HFFc6 (cell line): ENCODE data around the gene TENT4B. TPM values are rescaled to one million over a fixed set of nuclear protein-coding genes. Genes with fewer than 3 reads are reported as not detected.

Experiments
- DNase-seq: peaks from one replicate; pipeline ENCODE4 v3.0.0-alpha.2; 2018
- H3K27ac Mint-ChIP-seq: 2 replicates; pipeline ENCODE4 v1.8.0; 2020; ENCODE audit warnings: mild to moderate bottlenecking, mixed read lengths
- H3K27me3 Mint-ChIP-seq: 2 replicates; pipeline ENCODE4 v1.8.0; 2021; ENCODE audit warnings: mild to moderate bottlenecking, moderate library complexity, mixed read lengths; ENCODE audit not compliant: insufficient read depth
- H3K36me3 Mint-ChIP-seq: 2 replicates; pipeline ENCODE4 v1.8.0; 2021; ENCODE audit warnings: low read depth, mixed read lengths
- H3K4me1 Mint-ChIP-seq: 2 replicates; pipeline ENCODE4 v1.8.0; 2020; ENCODE audit warnings: low read depth, mixed read lengths
- H3K4me3 Mint-ChIP-seq: 2 replicates; pipeline ENCODE4 v1.8.0; 2020; ENCODE audit warnings: mild to moderate bottlenecking, moderate library complexity, mixed read lengths
- H3K9me3 Mint-ChIP-seq: 2 replicates; pipeline ENCODE4 v1.8.0; 2020; ENCODE audit warnings: mild to moderate bottlenecking, mixed read lengths
- CTCF ChIP-seq: fragments of 200-600 bp; sonication (generic); IDR thresholded peaks from 2 replicates; pipeline ENCODE4 v1.5.0; 2021; ENCODE audit warnings: antibody characterized with exemption, mild to moderate bottlenecking
- total RNA-seq, 6 experiments: library from RNA; stranded (reverse); fragmentation: NEBNext Ultra II Directional; extraction: Animal tissue kit (Norgen Biotek cat#: 25700); gene quantifications; 2 replicates in 1 of 6; 3 replicates in 5 of 6; pipeline ENCODE4 v1.2.3, GENCODE V29; 2021

Gene TENT4B
- total RNA-seq, 6 experiments from 2014 or later: 19.4 to 23.0 (median 21.6) TPM

GRCh38 chr16:50224286-50224685 lies 71.2 kb downstream of the TENT4B start:
- DNase-seq: no peak
- Mint-ChIP-seq H3K36me3 (peaks cover 25% of the 10 kb centered on the region), H3K27me3 (no peaks in the 10 kb centered on the region; the same call in 1 of the 2 replicates), H3K9me3 (no peaks in the 10 kb centered on the region), H3K4me3 (no peak overlapping the region), H3K4me1 (peaks cover 19% of the 10 kb centered on the region), H3K27ac (peak overlapping the region; percentile 45)
- TF ChIP-seq CTCF: no peak

GRCh38 chr16:50227120-50227519 lies 74.0 kb downstream of the TENT4B start:
- Mint-ChIP-seq H3K9me3 (no peaks in the 10 kb centered on the region), H3K4me1 (peaks cover 22% of the 10 kb centered on the region), H3K27me3 (no peaks in the 10 kb centered on the region; the same call in 1 of the 2 replicates), H3K27ac (no peak overlapping the region; the same call in 1 of the 2 replicates), H3K36me3 (peaks cover 28% of the 10 kb centered on the region), H3K4me3 (no peak overlapping the region)
- no peak for TF ChIP-seq CTCF
- no peak for DNase-seq

- H3K4me1 Mint-ChIP-seq: peaks cover 28% of the 10 kb centered on the region
- DNase-seq: no peak
- H3K27ac Mint-ChIP-seq: no peak overlapping the region
- H3K9me3 Mint-ChIP-seq: no peaks in the 10 kb centered on the region
- no peak for TF ChIP-seq CTCF
- H3K27me3 Mint-ChIP-seq: no peaks in the 10 kb centered on the region; the same call in 1 of the 2 replicates
- no peak overlapping the region for H3K4me3 Mint-ChIP-seq
- H3K36me3 Mint-ChIP-seq: peaks cover 28% of the 10 kb centered on the region
Observed at GRCh38 chr16:50227665-50228064, 74.6 kb downstream of the TENT4B start.

- Mint-ChIP-seq H3K27ac (no peak overlapping the region), H3K4me3 (no peak overlapping the region), H3K4me1 (peaks cover 31% of the 10 kb centered on the region), H3K36me3 (peaks cover 28% of the 10 kb centered on the region), H3K27me3 (no peaks in the 10 kb centered on the region; the same call in 1 of the 2 replicates), H3K9me3 (no peaks in the 10 kb centered on the region)
- TF ChIP-seq CTCF: no peak
- no peak for DNase-seq
Observed at GRCh38 chr16:50228364-50228868, 75.3 kb downstream of the TENT4B start.

GRCh38 chr16:50229149-50229726 lies 76.1 kb downstream of the TENT4B start:
- DNase-seq: no peak
- TF ChIP-seq CTCF: no peak
- peaks cover 31% of the 10 kb centered on the region for H3K4me1 Mint-ChIP-seq
- no peak overlapping the region for H3K27ac Mint-ChIP-seq
- no peaks in the 10 kb centered on the region for H3K9me3 Mint-ChIP-seq
- no peaks in the 10 kb centered on the region; the same call in 1 of the 2 replicates for H3K27me3 Mint-ChIP-seq
- H3K4me3 Mint-ChIP-seq: no peak overlapping the region
- H3K36me3 Mint-ChIP-seq: peaks cover 27% of the 10 kb centered on the region
